Spleen (tissue), 11 donors: ENCODE measurements around the gene ALS2CL. TPM values are rescaled to one million over a fixed set of nuclear protein-coding genes. Genes with fewer than 3 reads are reported as not detected.

Experiments
- DNase-seq: peaks from one replicate; pipeline ENCODE4 v3.0.0-alpha.2; 2020
- H3K27ac ChIP-seq, 8 donors: fragments of 200-600 bp; sonication (generic) in 7 of 8; 1 replicate in 4 of 8; 2 replicates in 4 of 8; pipeline versions ENCODE4 v1.5.0 to v1.8.0; 2016 to 2021; ENCODE audit warnings: inconsistent platforms in 4 of 8, mild to moderate bottlenecking in 4 of 8, moderate library complexity in 1 of 8
- H3K27me3 ChIP-seq, 7 donors: fragments of 200-600 bp; sonication (generic) in 6 of 7; replicated peaks in 1 of 7; 1 replicate in 4 of 7; 2 replicates in 3 of 7; pipeline versions ENCODE4 v1.5.0 to v1.8.0; 2016 to 2021; ENCODE audit warnings: inconsistent platforms in 3 of 7, mild to moderate bottlenecking in 1 of 7
- H3K36me3 ChIP-seq, 6 donors: fragments of 200-600 bp; sonication (generic) in 5 of 6; 1 replicate in 4 of 6; 2 replicates in 2 of 6; pipeline versions ENCODE4 v1.5.0 to v1.8.0; 2016 to 2021; ENCODE audit warnings: inconsistent platforms in 2 of 6
- H3K4me1 ChIP-seq, 6 donors: fragments of 200-600 bp; sonication (generic) in 5 of 6; 1 replicate in 3 of 6; 2 replicates in 3 of 6; pipeline versions ENCODE4 v1.5.0 to v1.8.0; 2016 to 2021; ENCODE audit warnings: inconsistent platforms in 3 of 6
- H3K4me3 ChIP-seq, 8 donors: fragments of 200-600 bp; sonication (generic) in 7 of 8; 1 replicate in 4 of 8; 2 replicates in 4 of 8; pipeline versions ENCODE4 v1.5.0 to v1.8.0; 2016 to 2021; ENCODE audit warnings: inconsistent platforms in 4 of 8, mild to moderate bottlenecking in 4 of 8, moderate library complexity in 2 of 8
- H3K9me3 ChIP-seq, 8 donors: fragments of 200-600 bp; sonication (generic) in 7 of 8; 1 replicate in 4 of 8; 2 replicates in 4 of 8; pipeline versions ENCODE4 v1.5.0 to v1.8.0; 2016 to 2021; ENCODE audit warnings: inconsistent platforms in 4 of 8
- POLR2A ChIP-seq, 3 donors: fragments of 450-650 bp; IDR thresholded peaks; one replicate each; pipeline ENCODE4 v1.5.1; 2017; ENCODE audit warnings: antibody characterized with exemption in 3 of 3, mild to moderate bottlenecking in 1 of 3
- POLR2AphosphoS5 ChIP-seq, 3 donors: sonication (generic); formaldehyde crosslinking; IDR thresholded peaks; one replicate each; pipeline ENCODE4 v1.5.1; 2017; ENCODE audit warnings: antibody characterized with exemption in 3 of 3
- WGBS, 5 donors: extraction: QIAGEN DNeasy Blood & Tissue Kit in 3 of 5; methylation state at CpG; one replicate each; pipeline versions ENCODE4 v1.1.5 to v1.1.7; 2013 to 2018; 5-methylcytosine and 5-hydroxymethylcytosine counted together
- intact Hi-C: fragments of 100-400 bp; cut with DNase I; formaldehyde crosslinking; loops from one replicate; pipeline ENCODE4 v1.15.0; 2023; ENCODE audit warnings: low total_unique reads
- polyA plus RNA-seq, 3 donors: library from polyadenylated mRNA; stranded (reverse); fragments of 200-250 nt; gene quantifications; one replicate each; pipeline ENCODE4 v1.2.1, GENCODE V29; 2013
- total RNA-seq, 7 donors: library from RNA; depleted of rRNA in 3 of 7; stranded (reverse); fragments of >200 nt in 3 of 7; fragmentation: NEBNext Ultra II Directional in 4 of 7; extraction: Animal tissue kit (Norgen Biotek cat#: 25700) in 4 of 7; gene quantifications; one replicate each; pipeline versions ENCODE4 v1.1.0 to v1.2.1, GENCODE V29; 2016 to 2021
- TF ChIP-seq, protein P1 (sequence below), 11 experiments: fragments of 200-600 bp in 7 of 11; fragments of 450-650 bp in 4 of 11; sonication (generic) in 4 of 11; IDR thresholded peaks in 8 of 11; conservative IDR thresholded peaks in 3 of 11; 1 replicate in 7 of 11; 2 replicates in 4 of 11; pipeline versions ENCODE4 v1.4.0 to v1.8.0; 2016 to 2021; ENCODE audit warnings: antibody characterized with exemption in 11 of 11, inconsistent platforms in 4 of 11, mild to moderate bottlenecking in 1 of 11
- donor health status: healthy with polysubstance abuse.
- donor health status: DM: no; HTN: no; CAD: no; lungs with moderate emphysema.
- donor health status: DM: no; HTN: no; CAD: no.
- donor health status: Bipolar disorder and iron deficiency.
- donor health status: healthy.
- donor health status: DM: no; HTN: no; CAD: no.
- donor health status: DM: yes; HTN: yes; CAD: no.

ALS2CL gene
- total and polyA plus RNA-seq, 10 donors = 7.9 to 61.2 (median 31.9) TPM

DNA sequence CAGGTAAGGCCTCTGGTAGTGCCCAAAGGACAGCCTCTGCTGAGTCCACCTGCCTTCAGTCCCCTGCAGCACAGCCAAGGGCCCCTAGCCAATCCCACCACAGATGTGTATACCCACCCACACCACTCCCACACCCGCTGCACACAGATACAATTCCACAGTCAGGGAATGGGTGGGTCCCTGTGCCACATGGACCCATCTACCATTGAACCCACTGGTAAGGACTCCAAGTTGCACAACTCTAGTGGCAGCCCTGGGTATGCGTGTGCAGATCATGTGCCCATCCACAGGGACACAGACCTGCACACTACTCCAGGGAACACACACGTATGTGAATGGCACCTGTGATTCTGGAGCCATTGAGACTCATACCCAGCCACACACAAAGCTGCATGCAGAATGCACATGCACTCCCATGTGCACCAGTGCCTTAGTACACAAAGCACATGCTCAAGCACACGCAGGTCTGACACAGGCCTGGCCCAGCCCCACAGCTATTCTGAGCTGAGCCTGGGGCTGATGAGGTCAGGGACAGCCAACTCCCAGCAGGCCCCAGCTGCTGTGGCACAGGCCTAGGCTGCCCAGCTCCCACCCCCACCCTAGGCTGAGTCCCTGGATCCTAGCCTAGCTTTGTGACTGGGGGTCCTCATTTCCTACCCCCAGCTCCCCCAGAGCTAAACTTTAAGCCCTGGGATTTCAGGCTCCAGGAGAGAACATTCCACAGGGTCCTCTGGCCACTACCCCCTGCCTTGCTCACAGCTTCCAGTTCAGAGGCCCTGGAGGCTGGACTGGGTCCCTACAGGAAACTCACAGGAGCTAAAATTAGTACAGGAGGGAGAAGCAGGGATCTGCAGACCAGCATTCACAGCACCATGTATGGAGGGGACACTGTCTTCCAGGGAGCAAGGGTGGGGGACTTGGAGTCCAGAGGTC, 2.7 kb upstream of the ALS2CL start:
- WGBS, 5 donors = 20 to 77% (median 73%) methylated on average over 1 to 4 of the region's 4 CpGs; no CpG with 5 or more reads in 1 of the 5 donors
- Histone ChIP-seq H3K4me3 (no peak overlapping the region), H3K27me3 (peaks cover 0 to 37% (median 7%) of the 10 kb centered on the region in 7 donors), H3K9me3 (no peaks in the 10 kb centered on the region), H3K36me3 (no peaks in the 10 kb centered on the region), H3K4me1 (peaks cover 51 to 85% (median 74%) of the 10 kb centered on the region in 6 donors), H3K27ac (peak overlapping the region in 7 of 8 donors; percentile 9 to 84 (median 80))
- no peak for DNase-seq
- intact Hi-C loops = no loop called here
- TF ChIP-seq POLR2A (IDR thresholded peaks at IDR 0.05) = no peak
- TF ChIP-seq, protein P1, sequence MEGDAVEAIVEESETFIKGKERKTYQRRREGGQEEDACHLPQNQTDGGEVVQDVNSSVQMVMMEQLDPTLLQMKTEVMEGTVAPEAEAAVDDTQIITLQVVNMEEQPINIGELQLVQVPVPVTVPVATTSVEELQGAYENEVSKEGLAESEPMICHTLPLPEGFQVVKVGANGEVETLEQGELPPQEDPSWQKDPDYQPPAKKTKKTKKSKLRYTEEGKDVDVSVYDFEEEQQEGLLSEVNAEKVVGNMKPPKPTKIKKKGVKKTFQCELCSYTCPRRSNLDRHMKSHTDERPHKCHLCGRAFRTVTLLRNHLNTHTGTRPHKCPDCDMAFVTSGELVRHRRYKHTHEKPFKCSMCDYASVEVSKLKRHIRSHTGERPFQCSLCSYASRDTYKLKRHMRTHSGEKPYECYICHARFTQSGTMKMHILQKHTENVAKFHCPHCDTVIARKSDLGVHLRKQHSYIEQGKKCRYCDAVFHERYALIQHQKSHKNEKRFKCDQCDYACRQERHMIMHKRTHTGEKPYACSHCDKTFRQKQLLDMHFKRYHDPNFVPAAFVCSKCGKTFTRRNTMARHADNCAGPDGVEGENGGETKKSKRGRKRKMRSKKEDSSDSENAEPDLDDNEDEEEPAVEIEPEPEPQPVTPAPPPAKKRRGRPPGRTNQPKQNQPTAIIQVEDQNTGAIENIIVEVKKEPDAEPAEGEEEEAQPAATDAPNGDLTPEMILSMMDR (IDR thresholded peaks at IDR 0.05 in 8 of 11, conservative IDR thresholded peaks at IDR 0.05 in 3 of 11) = no peak
- TF ChIP-seq POLR2AphosphoS5 (IDR thresholded peaks at IDR 0.05) = no peak

DNA sequence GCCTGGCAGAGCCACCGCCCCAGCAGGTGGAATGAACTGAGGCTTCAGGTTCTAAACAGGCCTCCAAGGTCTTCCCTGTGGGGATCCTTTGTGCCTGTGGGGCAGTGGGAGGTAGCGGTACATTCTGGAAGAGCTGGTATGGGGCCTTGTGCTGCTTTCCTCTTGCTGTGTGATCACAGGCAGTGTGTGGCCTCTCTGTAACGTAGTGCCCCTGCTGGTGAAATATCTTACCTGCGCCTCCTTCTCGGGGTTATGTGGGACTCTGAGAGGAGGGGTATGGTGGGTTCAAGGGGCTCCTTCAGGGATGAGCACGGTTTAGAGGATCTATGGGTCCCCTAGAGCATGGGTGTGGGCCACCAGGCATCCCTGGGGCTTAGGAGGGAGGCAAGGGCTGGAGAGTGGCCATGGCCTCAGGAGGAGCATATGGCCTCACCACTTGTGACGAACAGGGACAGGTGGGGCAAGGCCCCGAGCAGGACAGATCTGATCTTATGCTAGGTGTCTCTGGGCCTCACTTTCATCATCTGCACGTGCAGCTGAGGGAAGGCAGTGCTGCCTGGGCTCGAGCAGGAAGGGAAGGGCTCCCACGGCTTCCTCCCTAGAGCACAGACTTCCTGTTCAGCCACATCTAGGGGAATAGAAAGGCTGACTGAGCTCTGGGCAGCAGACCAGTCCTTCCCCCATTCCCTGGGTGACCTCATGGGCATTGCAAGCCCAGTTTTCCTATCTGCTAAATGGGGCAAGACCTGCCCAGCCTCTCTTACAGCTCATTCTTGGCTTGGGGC, 1.9 kb upstream of the ALS2CL start:
- Histone ChIP-seq H3K4me1 (peaks cover 54 to 85% (median 75%) of the 10 kb centered on the region in 6 donors), H3K36me3 (no peaks in the 10 kb centered on the region), H3K9me3 (no peaks in the 10 kb centered on the region), H3K4me3 (no peak overlapping the region), H3K27ac (peak overlapping the region; percentile 9 to 84 (median 80)), H3K27me3 (peaks cover 0 to 35% (median 0%) of the 10 kb centered on the region in 7 donors)
- WGBS, 5 donors = 24 to 53% (median 39%) methylated on average over 7 to 11 of the region's 11 CpGs
- TF ChIP-seq, protein P1 (IDR thresholded peaks at IDR 0.05 in 8 of 11, conservative IDR thresholded peaks at IDR 0.05 in 3 of 11) = peak in 5 of 11 experiments; percentile 11 to 32 (median 21)
- TF ChIP-seq POLR2AphosphoS5 (IDR thresholded peaks at IDR 0.05) (peak; percentile 54 to 86 (median 84)), POLR2A (IDR thresholded peaks at IDR 0.05) (no peak)
- DNase-seq = peak; percentile 88
- intact Hi-C loops = no loop called here

GRCh38 chr3:46694520-46694919, 1.0 kb upstream of the ALS2CL start:
- TF ChIP-seq POLR2A (IDR thresholded peaks at IDR 0.05) = no peak
- TF ChIP-seq, protein P1 (IDR thresholded peaks at IDR 0.05 in 8 of 11, conservative IDR thresholded peaks at IDR 0.05 in 3 of 11) = no peak
- no peak for TF ChIP-seq POLR2AphosphoS5 (IDR thresholded peaks at IDR 0.05)
- H3K4me1 ChIP-seq = peaks cover 50 to 84% (median 70%) of the 10 kb centered on the region in 6 donors
- H3K36me3 ChIP-seq = no peaks in the 10 kb centered on the region
- intact Hi-C loops = no loop called here
- peak overlapping the region in 1 of 8 donors; percentile 78 for H3K4me3 ChIP-seq
- H3K27me3 ChIP-seq = peaks cover 0 to 34% (median 0%) of the 10 kb centered on the region in 7 donors
- no peak for DNase-seq
- WGBS, 5 donors = 91 to 100% (median 100%) methylated on average over 2 to 3 of the region's 3 CpGs
- peak overlapping the region in 7 of 8 donors; percentile 70 to 84 (median 80) for H3K27ac ChIP-seq
- no peaks in the 10 kb centered on the region for H3K9me3 ChIP-seq
